ENCODE measurements around the gene THRSP. TPM values are rescaled to one million over a fixed set of nuclear protein-coding genes. Genes with fewer than 3 reads are reported as not detected.
A peak's percentile ranks its signal among the peaks of the same experiment; 100 is the strongest.

Gene THRSP
- polyA plus RNA-seq, 2 of the 4 experiments (the other 2 are of a cell fraction), result not detected

- Histone ChIP-seq H3K4me1 (peaks cover 17% of the 10 kb centered on the region), H3K4me2 (no peak overlapping the region), H3K9me3 (no peaks in the 10 kb centered on the region), H3K4me3 (no peak overlapping the region), H3K27ac (no peak overlapping the region)
- CTCF ChIA-PET, result interaction anchor here (0.6 kb wide), 1 partner anchor 1083 kb away, joined by 3 read pairs; no protein-coding TSS in a partner anchor
- FAIRE-seq (no peak), DNase-seq (ENCODE audit: low read depth in 1 of 2, low spot score in 1 of 2) (no peak), ATAC-seq (no peak)
- WGBS (ENCODE audit: missing lambda C conversion rate), result 79% methylated on average over 8 of the region's 8 CpGs
- POLR2A ChIA-PET, result no interaction called here
- TF ChIP-seq MAX (IDR thresholded peaks at IDR 0.05), result no peak
Observed at GRCh38 chr11:78049348-78049747, 14.3 kb upstream of the THRSP start.

- no peaks in the 10 kb centered on the region for H3K9me3 ChIP-seq
- ATAC-seq, result no peak
- no peak for DNase-seq (ENCODE audit: low read depth in 1 of 2, low spot score in 1 of 2)
- no peak overlapping the region for H3K4me3 ChIP-seq
- peaks cover 12% of the 10 kb centered on the region for H3K4me1 ChIP-seq
- ChIA-PET CTCF (interaction anchor here (0.6 to 1.1 kb wide), 3 partner anchors 11 to 275 kb away, joined by 3 to 6 read pairs (median 4); no protein-coding TSS in a partner anchor), POLR2A (no interaction called here)
- no peak for FAIRE-seq
- peak overlapping the region; percentile 36; the same call in 2 of the 3 replicates for H3K4me2 ChIP-seq
- H3K27ac ChIP-seq, result peak overlapping the region; percentile 36 to 60; a peak in 4 of 6 replicates
- TF ChIP-seq BCL3 (IDR thresholded peaks at IDR 0.05) (no peak), FOSL2 (IDR thresholded peaks at IDR 0.05) (no peak), FOSL2 (CRISPR knock-in tag; IDR thresholded peaks at IDR 0.05) (0 out of 2 replicates have a peak, but pooled peaks have one; percentile 8), NR3C1 (IDR thresholded peaks at IDR 0.05) (no peak), PBX3 (IDR thresholded peaks at IDR 0.05) (no peak), PHF8 (IDR thresholded peaks at IDR 0.05; ENCODE audit: borderline replicate concordance, low read depth) (no peak), CTCF (IDR thresholded peaks at IDR 0.05) (no peak)
- 84% methylated on average over 6 of the region's 6 CpGs for WGBS (ENCODE audit: missing lambda C conversion rate)
Observed at GRCh38 chr11:78050964-78051831, 12.5 kb upstream of the THRSP start.

- Histone ChIP-seq H3K27ac (no peak overlapping the region), H3K4me3 (no peak overlapping the region), H3K4me1 (peaks cover 12% of the 10 kb centered on the region), H3K4me2 (no peak overlapping the region), H3K9me3 (no peaks in the 10 kb centered on the region)
- DNase-seq (ENCODE audit: low read depth in 1 of 2, low spot score in 1 of 2) (no peak), ATAC-seq (no peak), FAIRE-seq (no peak)
- POLR2A ChIA-PET, result no interaction called here
- CTCF ChIA-PET, result interaction anchor here (0.6 to 3.3 kb wide), 3 partner anchors 9 to 580 kb away, joined by 3 to 21 read pairs (median 4); no protein-coding TSS in a partner anchor
- TF ChIP-seq RAD21 (conservative IDR thresholded peaks at IDR 0.05 in 1 of 2, IDR thresholded peaks at IDR 0.05 in 1 of 2) (no peak), BHLHE40 (IDR thresholded peaks at IDR 0.05; ENCODE audit: low read depth, low read length) (no peak), HEYL (CRISPR knock-in tag; IDR thresholded peaks at IDR 0.05) (no peak), HMGXB4 (CRISPR knock-in tag; IDR thresholded peaks at IDR 0.05; ENCODE audit: borderline replicate concordance) (no peak), CHD2 (IDR thresholded peaks at IDR 0.05; ENCODE audit: low read length, partially characterized antibody) (no peak), POLR2A (IDR thresholded peaks at IDR 0.05; ENCODE audit: low read length) (no peak), MAFK (IDR thresholded peaks at IDR 0.05; ENCODE audit: partially characterized antibody) (no peak), CHD4 (IDR thresholded peaks at IDR 0.05; ENCODE audit: borderline replicate concordance) (no peak), KDM5A (IDR thresholded peaks at IDR 0.05) (no peak), HOXA7 (CRISPR knock-in tag; IDR thresholded peaks at IDR 0.05) (no peak), HOXB5 (CRISPR knock-in tag; IDR thresholded peaks at IDR 0.05) (no peak), REST (IDR thresholded peaks at IDR 0.05) (no peak), TFCP2L1 (CRISPR knock-in tag; IDR thresholded peaks at IDR 0.05) (no peak)
- WGBS (ENCODE audit: missing lambda C conversion rate), result 69% methylated on average over 4 of the region's 4 CpGs
Observed at GRCh38 chr11:78054971-78055370, 8.7 kb upstream of the THRSP start.

Data from A549 (cell line).